ENCODE results near the gene TSHZ2.

TSHZ2 gene

DNA sequence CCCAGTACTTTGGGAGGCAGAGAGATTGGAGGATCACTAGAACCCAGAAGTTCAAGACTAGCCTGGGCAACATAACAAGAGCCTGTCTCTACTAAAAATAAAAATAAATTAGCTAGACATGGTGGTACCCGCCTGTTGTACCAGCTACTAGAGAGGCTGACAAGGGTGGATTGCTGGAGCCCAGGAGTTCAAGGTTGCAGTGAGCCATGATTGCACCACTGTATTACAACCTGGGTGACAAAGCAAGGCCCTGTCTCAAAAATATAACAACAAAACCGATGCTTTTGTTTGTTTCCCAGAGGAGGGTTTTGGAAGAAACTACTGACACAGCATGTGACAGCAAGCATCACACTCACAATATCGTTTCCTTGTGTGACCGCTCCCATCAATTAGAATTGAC lies 119.6 kb downstream of the TSHZ2 start:
- H3K27me3 ChIP-seq (ENCODE audit: insufficient read depth, low read length), result no peaks in the 10 kb centered on the region
- no peaks in the 10 kb centered on the region for H3K4me1 ChIP-seq (ENCODE audit: insufficient read depth, low read length)
- no peak overlapping the region for H3K9ac ChIP-seq (ENCODE audit: low read depth, low read length)
- no peak overlapping the region for H3K4me3 ChIP-seq (ENCODE audit: low read length)
- H3K36me3 ChIP-seq (ENCODE audit: insufficient read depth, low read length), result no peaks in the 10 kb centered on the region
- no peak overlapping the region for H3K27ac ChIP-seq (ENCODE audit: low read depth, low read length)
- 96% methylated on average over 4 of the region's 4 CpGs for WGBS
- H3K9me3 ChIP-seq (ENCODE audit: insufficient read depth, low read depth, low read length), result no peaks in the 10 kb centered on the region

DNA sequence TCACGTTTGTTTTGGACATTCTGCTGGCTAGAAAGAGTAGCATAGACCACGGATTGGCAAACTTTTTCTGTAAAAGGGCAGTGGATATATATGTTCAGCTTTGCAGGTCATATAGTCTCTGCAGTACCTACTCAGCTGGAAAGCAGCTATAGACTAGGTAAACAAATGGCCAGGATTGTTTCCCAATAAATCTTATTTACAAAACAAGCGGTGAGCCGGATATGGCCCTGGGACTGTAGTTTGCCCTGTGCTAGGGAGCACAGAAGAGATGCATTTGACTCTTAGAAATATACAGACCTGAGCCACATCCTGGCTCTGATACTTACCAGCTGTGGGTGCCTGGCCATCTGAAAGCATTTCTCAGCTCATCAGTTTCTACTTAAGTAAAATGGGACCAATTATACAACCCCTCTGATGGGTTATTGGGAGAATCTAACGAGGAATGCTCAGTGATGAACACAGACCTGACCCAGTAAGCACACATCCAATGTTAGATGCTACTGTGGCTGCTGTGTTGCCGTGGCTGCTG lies 120.7 kb downstream of the TSHZ2 start:
- 88% methylated on average over 6 of the region's 6 CpGs for WGBS
- Histone ChIP-seq H3K27me3 (ENCODE audit: insufficient read depth, low read length) (no peaks in the 10 kb centered on the region), H3K36me3 (ENCODE audit: insufficient read depth, low read length) (no peaks in the 10 kb centered on the region), H3K9ac (ENCODE audit: low read depth, low read length) (no peak overlapping the region), H3K27ac (ENCODE audit: low read depth, low read length) (no peak overlapping the region), H3K9me3 (ENCODE audit: insufficient read depth, low read depth, low read length) (no peaks in the 10 kb centered on the region), H3K4me3 (ENCODE audit: low read length) (no peak overlapping the region), H3K4me1 (ENCODE audit: insufficient read depth, low read length) (no peaks in the 10 kb centered on the region)

DNA sequence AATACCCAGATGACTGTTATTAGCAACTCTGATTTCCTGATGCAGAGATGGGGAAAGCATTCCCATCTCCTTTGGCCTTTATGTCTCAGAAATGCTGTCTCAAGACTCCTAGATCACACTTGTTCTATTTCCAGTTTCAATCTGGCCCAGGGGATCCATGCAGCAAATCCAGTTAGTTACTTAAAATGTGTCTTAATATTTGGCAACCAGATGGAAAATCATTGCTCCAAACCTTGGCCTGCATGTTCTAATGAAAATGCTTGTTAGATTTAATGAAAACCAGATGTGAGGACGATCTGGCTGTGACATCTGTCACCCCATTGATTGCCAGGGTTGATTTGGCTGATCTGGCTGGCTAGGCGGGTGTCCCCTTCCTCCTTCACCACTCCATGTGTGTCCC lies 125.2 kb downstream of the TSHZ2 start:
- no peaks in the 10 kb centered on the region for H3K27me3 ChIP-seq (ENCODE audit: insufficient read depth, low read length)
- no peak overlapping the region for H3K9ac ChIP-seq (ENCODE audit: low read depth, low read length)
- no peak overlapping the region for H3K27ac ChIP-seq (ENCODE audit: low read depth, low read length)
- no peak overlapping the region for H3K4me3 ChIP-seq (ENCODE audit: low read length)
- no peaks in the 10 kb centered on the region for H3K36me3 ChIP-seq (ENCODE audit: insufficient read depth, low read length)
- 82% methylated on average over 2 of the region's 2 CpGs for WGBS
- H3K9me3 ChIP-seq (ENCODE audit: insufficient read depth, low read depth, low read length), result no peaks in the 10 kb centered on the region
- no peaks in the 10 kb centered on the region; the same call in 1 of the 2 replicates for H3K4me1 ChIP-seq (ENCODE audit: insufficient read depth, low read length)

DNA sequence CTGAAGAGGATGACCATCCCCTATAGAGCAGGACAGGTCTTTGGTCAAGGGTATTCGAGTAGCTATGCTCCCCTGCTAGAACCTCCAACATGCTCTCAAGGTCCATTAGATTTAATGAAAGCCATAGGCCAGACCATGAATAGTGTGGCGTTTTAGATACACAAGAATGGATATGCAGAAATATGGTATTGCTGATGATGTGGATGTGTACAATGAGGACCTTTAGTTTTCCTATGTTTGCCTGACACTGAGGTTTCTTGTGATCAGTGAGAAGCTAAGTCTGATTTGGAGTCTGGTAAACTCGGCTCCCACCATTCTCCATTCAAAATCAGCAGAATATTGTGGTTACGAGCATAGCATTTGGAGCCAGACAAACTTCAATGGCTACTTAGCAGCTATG lies 125.6 kb downstream of the TSHZ2 start:
- WGBS, result 93% methylated on average over 4 of the region's 4 CpGs
- Histone ChIP-seq H3K27ac (ENCODE audit: low read depth, low read length) (no peak overlapping the region), H3K4me1 (ENCODE audit: insufficient read depth, low read length) (no peaks in the 10 kb centered on the region; the same call in 1 of the 2 replicates), H3K9me3 (ENCODE audit: insufficient read depth, low read depth, low read length) (no peaks in the 10 kb centered on the region), H3K27me3 (ENCODE audit: insufficient read depth, low read length) (no peaks in the 10 kb centered on the region), H3K4me3 (ENCODE audit: low read length) (no peak overlapping the region), H3K36me3 (ENCODE audit: insufficient read depth, low read length) (no peaks in the 10 kb centered on the region), H3K9ac (ENCODE audit: low read depth, low read length) (no peak overlapping the region)

DNA sequence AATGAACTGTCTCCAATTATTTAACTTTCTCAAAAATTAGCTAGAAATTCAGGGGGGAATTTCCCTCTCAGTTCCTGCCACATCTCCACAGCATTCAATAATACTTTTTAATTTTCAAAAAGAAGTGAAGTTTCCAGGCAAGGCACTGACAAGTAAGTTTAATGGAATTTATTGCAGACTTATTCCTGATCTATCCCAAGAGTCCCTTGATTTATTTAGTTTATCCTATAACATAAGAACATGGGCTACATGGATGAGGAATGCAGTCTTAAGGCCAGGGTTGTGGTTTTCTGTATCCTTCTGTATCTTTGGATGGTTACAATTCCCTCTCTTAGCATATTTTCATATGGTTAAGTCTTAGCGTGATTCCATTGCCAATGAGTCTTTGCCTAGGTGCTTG lies 126.5 kb downstream of the TSHZ2 start:
- no peak overlapping the region for H3K4me3 ChIP-seq (ENCODE audit: low read length)
- H3K27me3 ChIP-seq (ENCODE audit: insufficient read depth, low read length), result no peaks in the 10 kb centered on the region
- 94% methylated on average over 1 of the region's 1 CpG for WGBS
- H3K4me1 ChIP-seq (ENCODE audit: insufficient read depth, low read length), result no peaks in the 10 kb centered on the region; the same call in 1 of the 2 replicates
- H3K9ac ChIP-seq (ENCODE audit: low read depth, low read length), result no peak overlapping the region
- no peaks in the 10 kb centered on the region for H3K9me3 ChIP-seq (ENCODE audit: insufficient read depth, low read depth, low read length)
- no peaks in the 10 kb centered on the region for H3K36me3 ChIP-seq (ENCODE audit: insufficient read depth, low read length)
- H3K27ac ChIP-seq (ENCODE audit: low read depth, low read length), result no peak overlapping the region

DNA sequence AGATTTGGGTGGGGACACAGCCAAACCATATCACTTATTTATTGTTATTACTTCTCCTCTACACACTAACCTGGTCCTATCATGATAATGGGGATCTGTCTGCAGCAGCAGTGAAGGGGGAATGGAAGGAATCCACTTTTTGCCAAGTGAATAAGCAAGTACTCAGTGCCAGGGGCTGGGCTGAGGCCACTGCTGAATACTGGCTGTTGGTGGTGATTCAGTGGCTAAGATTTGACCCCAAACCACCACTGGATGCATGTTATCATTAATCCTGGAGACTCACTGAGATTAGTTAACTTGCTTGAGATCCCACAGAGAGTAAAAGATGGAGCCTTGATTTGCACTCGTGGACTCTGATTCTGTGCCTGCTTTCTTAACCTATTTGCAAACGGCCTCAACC lies 127.7 kb downstream of the TSHZ2 start:
- Histone ChIP-seq H3K9ac (ENCODE audit: low read depth, low read length) (no peak overlapping the region), H3K27ac (ENCODE audit: low read depth, low read length) (no peak overlapping the region), H3K4me3 (ENCODE audit: low read length) (no peak overlapping the region), H3K4me1 (ENCODE audit: insufficient read depth, low read length) (no peaks in the 10 kb centered on the region; the same call in 1 of the 2 replicates), H3K27me3 (ENCODE audit: insufficient read depth, low read length) (no peaks in the 10 kb centered on the region), H3K36me3 (ENCODE audit: insufficient read depth, low read length) (no peaks in the 10 kb centered on the region), H3K9me3 (ENCODE audit: insufficient read depth, low read depth, low read length) (no peaks in the 10 kb centered on the region)
- WGBS, result 88% methylated on average over 2 of the region's 2 CpGs

DNA sequence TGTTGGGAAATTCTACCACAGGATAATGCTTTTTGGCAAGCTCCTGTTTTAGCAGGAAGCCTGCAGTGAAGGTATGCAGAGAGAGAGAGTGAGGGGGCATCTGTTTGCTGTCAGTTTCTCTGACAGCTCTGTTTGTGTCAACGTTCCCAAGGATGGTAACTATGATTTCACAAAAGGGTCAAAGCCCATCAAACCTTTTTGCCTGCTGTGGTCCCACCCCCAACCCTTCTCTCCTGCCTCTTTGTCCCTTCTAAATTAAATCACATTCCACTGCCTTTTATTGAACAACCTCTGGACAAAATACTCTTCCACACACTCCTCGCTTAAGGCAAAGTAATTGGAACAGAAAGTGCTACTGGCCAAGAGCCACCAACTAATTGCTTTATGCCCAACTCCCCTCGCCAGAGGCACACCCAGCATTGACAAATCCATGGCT lies 128.3 kb downstream of the TSHZ2 start:
- 80% methylated on average over 3 of the region's 3 CpGs for WGBS
- Histone ChIP-seq H3K4me1 (ENCODE audit: insufficient read depth, low read length) (no peaks in the 10 kb centered on the region; the same call in 1 of the 2 replicates), H3K27ac (ENCODE audit: low read depth, low read length) (no peak overlapping the region), H3K27me3 (ENCODE audit: insufficient read depth, low read length) (no peaks in the 10 kb centered on the region), H3K9ac (ENCODE audit: low read depth, low read length) (no peak overlapping the region), H3K9me3 (ENCODE audit: insufficient read depth, low read depth, low read length) (no peaks in the 10 kb centered on the region), H3K36me3 (ENCODE audit: insufficient read depth, low read length) (no peaks in the 10 kb centered on the region), H3K4me3 (ENCODE audit: low read length) (no peak overlapping the region)

DNA sequence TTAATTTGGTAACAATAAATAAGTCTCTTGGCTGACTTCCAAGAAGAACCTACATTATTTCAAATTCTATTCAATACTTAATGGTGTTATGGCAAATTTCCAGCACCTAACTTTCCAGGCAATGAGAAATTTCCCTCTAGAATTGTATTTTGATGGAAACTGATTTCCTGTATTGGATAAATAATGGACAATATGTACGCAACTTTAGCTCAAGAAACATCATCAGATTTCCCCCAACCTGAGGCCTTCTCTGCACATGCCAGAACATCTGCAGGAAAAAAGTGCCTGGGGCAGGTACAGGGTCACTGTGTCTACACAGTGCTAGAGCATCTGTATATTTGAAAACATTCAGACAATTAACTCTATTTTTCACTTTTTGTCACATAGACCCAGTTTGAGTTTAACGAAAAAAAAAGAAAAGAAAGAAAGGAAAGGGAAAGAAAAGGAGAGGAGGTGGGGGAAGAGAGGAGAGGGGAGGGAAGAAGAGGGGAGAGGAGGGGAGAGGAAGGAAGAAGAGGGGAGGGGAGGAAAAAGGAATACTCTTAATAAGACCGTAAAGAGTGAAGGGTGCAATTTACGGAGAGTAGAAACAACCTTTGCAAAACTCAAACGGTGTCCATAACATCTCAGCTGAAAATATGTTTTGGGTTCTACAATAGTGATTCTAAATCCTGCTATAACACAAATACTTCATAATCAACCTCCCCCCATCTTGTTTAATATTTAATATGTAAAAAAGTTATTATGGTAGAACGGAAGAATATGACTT lies 130.0 kb downstream of the TSHZ2 start:
- Histone ChIP-seq H3K4me3 (ENCODE audit: low read length) (no peak overlapping the region), H3K27me3 (ENCODE audit: insufficient read depth, low read length) (no peaks in the 10 kb centered on the region), H3K27ac (ENCODE audit: low read depth, low read length) (no peak overlapping the region), H3K36me3 (ENCODE audit: insufficient read depth, low read length) (no peaks in the 10 kb centered on the region), H3K4me1 (ENCODE audit: insufficient read depth, low read length) (no peaks in the 10 kb centered on the region; the same call in 1 of the 2 replicates), H3K9me3 (ENCODE audit: insufficient read depth, low read depth, low read length) (no peaks in the 10 kb centered on the region), H3K9ac (ENCODE audit: low read depth, low read length) (no peak overlapping the region)
- WGBS, result 84% methylated on average over 6 of the region's 6 CpGs

DNA sequence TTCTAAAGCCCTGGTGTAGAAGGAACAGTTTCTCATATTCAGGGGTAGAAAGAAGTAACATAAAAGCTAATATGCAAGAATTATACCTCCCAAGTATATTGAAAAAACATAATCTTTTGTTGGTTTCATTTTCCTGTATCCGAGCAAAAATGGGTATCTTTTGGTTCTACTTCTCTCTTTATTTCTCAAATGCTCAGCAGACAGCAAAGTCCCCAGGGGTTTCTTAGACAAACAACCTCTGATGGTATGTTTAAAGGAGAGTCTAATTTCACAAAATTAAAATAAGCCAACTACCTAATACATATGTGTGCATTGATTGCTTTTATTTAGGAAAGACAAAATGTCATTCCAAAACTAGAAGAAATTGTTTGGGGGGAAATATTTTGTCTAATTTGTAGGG lies 131.0 kb downstream of the TSHZ2 start:
- no peaks in the 10 kb centered on the region for H3K36me3 ChIP-seq (ENCODE audit: insufficient read depth, low read length)
- H3K27ac ChIP-seq (ENCODE audit: low read depth, low read length), result no peak overlapping the region
- no peaks in the 10 kb centered on the region for H3K27me3 ChIP-seq (ENCODE audit: insufficient read depth, low read length)
- no peaks in the 10 kb centered on the region for H3K9me3 ChIP-seq (ENCODE audit: insufficient read depth, low read depth, low read length)
- no peak overlapping the region for H3K4me3 ChIP-seq (ENCODE audit: low read length)
- H3K9ac ChIP-seq (ENCODE audit: low read depth, low read length), result no peak overlapping the region
- H3K4me1 ChIP-seq (ENCODE audit: insufficient read depth, low read length), result no peaks in the 10 kb centered on the region; the same call in 1 of the 2 replicates
- WGBS, result 100% methylated on average over 1 of the region's 1 CpG

DNA sequence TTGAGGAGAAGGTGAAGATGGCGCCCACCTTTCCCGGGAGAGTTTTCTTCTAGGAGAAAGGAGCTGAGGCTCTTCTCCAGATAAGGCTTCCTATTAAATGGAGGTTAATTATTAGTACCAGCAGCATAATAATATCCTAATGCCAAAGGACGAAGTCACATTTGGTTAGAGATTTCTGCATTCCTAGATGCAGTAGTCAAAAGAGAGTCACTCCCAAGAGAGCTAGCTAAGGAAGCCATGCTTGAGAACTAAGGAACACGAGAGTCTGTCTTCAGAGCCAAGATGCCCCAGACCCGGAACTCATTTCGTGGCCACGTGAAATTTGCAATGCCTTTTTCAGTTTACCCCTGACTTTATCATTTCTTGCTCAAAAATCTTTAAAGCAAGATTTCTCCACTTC lies 132.7 kb downstream of the TSHZ2 start:
- no peak overlapping the region for H3K4me3 ChIP-seq (ENCODE audit: low read length)
- H3K9me3 ChIP-seq (ENCODE audit: insufficient read depth, low read depth, low read length), result no peaks in the 10 kb centered on the region
- WGBS, result 98% methylated on average over 7 of the region's 7 CpGs
- no peaks in the 10 kb centered on the region; the same call in 1 of the 2 replicates for H3K4me1 ChIP-seq (ENCODE audit: insufficient read depth, low read length)
- H3K27me3 ChIP-seq (ENCODE audit: insufficient read depth, low read length), result no peaks in the 10 kb centered on the region
- no peak overlapping the region for H3K9ac ChIP-seq (ENCODE audit: low read depth, low read length)
- no peaks in the 10 kb centered on the region for H3K36me3 ChIP-seq (ENCODE audit: insufficient read depth, low read length)
- H3K27ac ChIP-seq (ENCODE audit: low read depth, low read length), result no peak overlapping the region

DNA sequence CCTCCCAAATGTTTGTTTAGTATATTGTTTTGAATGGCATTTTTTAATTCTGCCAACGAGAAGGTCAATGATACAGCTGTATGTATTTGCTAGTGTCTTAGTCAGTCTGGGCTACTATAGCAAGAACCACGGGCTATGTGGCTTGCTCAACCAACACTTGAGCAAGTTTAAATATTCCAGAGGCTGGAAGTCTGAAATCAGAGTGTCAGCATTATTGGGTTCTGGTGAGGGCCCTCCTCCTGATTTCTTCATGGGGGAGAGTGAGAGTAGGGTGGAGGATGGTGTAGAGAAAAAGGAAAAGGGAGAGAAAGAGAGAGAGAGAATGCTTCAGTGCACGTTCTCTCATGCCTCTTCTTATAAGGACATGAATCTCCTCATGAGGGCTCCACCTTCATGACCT lies 144.6 kb downstream of the TSHZ2 start:
- H3K9me3 ChIP-seq (ENCODE audit: insufficient read depth, low read depth, low read length), result no peaks in the 10 kb centered on the region

More for the DNA sequence above, 144.6 kb downstream of the TSHZ2 start:
- no peaks in the 10 kb centered on the region for H3K27me3 ChIP-seq (ENCODE audit: insufficient read depth, low read length)
- no peak overlapping the region for H3K9ac ChIP-seq (ENCODE audit: low read depth, low read length)
- H3K4me1 ChIP-seq (ENCODE audit: insufficient read depth, low read length), result peaks cover 7% of the 10 kb centered on the region; the same call in 1 of the 2 replicates
- H3K36me3 ChIP-seq (ENCODE audit: insufficient read depth, low read length), result no peaks in the 10 kb centered on the region
- 96% methylated on average over 2 of the region's 3 CpGs for WGBS
- H3K4me3 ChIP-seq (ENCODE audit: low read length), result no peak overlapping the region
- H3K27ac ChIP-seq (ENCODE audit: low read depth, low read length), result no peak overlapping the region
